Renal cortex interstitium (tissue), 11 donors: ENCODE measurements around the gene MIP. TPM values are rescaled to one million over a fixed set of nuclear protein-coding genes. Genes with fewer than 3 reads are reported as not detected.
A peak's percentile ranks its signal among the peaks of the same experiment; 100 is the strongest.
"Not testable (repeated sequence)": the region's sequence is repeated elsewhere in the genome, so short reads cannot be mapped to it uniquely, and the experiment has no call there.

Source experiments
- DNase-seq, 11 donors: peaks; one replicate each; pipeline ENCODE4 v3.0.0-alpha.2; 2013; ENCODE audit warnings: low read depth in 9 of 11, low spot score in 4 of 11; ENCODE audit errors: extremely low read depth in 1 of 11
- polyA plus RNA-seq, 3 donors: library from polyadenylated mRNA; unstranded; fragments of 120-200 nt; gene quantifications; one replicate each; pipeline ENCODE4 v1.2.1, GENCODE V29; 2013; ENCODE audit not compliant: insufficient read length in 3 of 3

Gene MIP
- polyA plus RNA-seq, 3 donors, result 0.26 to 0.40 (median 0.38) TPM

DNA sequence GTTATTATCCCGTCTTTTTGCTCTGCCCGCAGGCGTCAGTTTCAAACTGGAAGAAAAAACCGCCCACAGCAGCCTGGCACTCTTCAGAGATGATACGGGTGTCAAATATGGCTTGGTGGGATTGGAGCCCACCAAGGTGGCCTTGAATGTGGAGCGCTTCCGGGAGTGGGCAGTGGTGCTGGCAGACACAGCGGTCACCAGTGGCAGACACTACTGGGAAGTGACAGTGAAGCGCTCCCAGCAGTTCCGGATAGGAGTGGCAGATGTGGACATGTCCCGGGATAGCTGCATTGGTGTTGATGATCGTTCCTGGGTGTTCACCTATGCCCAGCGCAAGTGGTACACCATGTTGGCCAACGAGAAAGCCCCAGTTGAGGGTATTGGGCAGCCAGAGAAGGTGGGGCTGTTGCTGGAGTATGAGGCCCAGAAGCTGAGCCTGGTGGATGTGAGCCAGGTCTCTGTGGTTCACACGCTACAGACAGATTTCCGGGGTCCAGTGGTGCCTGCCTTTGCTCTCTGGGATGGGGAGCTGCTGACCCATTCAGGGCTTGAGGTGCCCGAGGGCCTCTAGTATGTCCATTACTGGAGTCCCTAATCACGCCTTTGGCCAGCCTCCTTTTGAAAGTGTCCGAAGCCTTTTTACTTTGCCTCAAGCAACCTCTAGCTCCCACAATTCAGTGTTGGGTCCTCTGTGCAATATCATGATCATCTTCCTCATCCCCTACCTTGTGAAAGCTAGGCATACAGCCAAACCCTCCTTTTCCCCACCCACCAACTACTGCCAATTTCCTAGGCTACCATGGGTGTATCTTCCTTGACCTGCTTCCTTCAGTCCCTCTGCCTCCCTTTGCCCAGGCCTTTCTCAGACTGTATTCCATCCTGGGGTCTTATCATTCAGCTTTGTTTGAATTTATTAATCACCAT, 14.8 kb upstream of the MIP start:
- DNase-seq, result no peak

DNA sequence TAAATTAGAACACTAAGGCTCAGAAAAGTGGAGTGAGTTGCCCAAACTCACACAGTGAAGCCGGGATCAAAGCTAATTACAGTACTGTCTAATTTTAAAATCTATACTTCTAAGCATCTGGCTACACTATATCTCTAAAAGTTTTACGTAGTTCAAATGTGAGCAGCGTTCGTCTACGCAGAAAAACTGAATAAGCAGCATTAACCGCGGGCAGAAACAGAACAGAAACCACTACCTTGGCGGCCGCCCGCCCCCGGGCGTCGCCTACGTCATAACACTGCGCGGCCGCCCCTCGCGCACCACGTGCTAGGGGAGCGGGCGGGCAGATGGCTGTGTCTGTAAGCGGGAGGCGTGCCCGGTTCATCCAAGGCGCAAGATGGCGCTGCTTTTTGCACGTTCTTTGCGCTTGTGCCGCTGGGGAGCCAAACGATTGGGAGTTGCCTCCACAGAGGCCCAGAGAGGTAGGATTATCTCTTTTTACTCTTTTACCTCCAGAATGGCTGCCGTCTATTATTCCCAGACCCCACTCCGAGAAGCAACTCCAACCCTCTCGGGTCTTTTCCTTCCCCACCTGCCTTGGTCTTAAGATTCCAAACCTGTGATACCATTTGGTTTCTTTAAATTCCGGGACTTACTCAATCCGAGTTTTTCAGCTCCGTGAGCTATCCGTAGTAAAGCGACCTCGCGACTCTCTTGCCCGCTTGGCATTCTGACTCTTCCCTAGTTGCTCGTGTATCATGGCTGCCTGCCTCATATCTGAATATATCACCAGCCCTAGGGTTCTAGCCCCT, 14.0 kb upstream of the MIP start, which contains the start of gene SPRYD4:
Gene SPRYD4, plus strand, starts transcription at position 363 of the 791 bp plus-strand sequence. Its CDS starts 14 bp downstream, at position 377.
- DNase-seq, result peak; percentile 76 to 91 (median 88)

DNA sequence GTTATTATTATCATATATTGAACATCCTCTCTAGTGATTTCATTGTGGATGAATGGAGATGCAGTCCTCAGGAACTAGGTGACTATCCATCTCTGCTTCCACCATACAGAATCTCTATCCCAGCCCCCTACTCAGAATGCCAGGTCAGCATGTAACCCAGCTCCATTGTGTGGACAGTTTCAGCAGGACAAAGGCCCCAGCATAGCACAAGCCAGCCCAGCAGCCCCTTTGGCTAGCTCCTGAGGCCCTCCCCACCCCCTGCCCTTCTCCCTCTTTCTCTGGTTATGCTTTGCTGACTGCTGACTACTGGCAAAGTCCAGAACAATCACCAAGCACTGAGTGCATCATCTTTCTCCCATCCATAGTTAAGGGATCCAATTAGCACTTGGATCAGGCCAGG, 8.1 kb upstream of the MIP start:
- no peak for DNase-seq

DNA sequence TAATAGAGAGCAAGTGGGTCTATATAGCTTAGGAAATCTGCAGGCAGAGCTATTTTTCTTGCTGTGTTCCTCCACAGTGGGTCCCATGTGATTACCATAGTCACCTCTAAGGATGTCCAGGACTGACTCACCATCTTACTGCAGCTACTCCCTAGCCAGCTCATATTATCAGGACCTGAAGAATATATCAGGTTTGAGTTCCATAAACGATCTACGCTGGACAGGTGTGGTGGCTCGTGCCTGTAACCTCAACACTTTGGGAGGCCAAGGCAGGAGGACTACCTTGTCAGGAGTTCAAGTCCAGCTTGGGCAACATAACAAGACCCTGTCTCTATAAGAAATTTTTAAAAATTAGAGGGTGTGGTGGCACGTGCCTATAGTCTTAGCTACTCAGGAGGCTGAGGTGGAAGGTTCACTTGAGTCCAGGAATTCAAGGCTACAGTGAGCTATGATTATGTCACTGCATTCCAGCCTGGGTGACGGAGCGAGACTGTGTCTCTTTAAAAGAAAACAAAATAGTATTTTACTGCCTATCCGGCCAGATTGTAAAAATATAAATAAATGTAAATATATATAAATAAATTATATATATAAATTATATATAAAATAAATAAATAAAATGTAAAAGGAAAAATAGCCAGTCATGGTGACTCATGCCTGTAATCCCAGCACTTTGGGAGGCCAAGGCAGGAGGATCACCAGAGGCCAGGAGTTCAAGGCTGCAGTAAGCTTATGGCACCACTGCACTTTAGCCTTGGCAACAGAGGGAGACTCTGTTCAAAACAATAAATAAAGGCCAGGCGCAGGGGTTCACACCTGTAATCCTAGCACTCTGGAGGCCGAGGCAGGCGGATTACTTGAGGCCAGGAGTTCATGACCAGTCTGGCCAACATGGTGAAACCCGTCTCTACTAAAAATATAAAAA, 7.0 kb upstream of the MIP start:
- DNase-seq, result no peak

DNA sequence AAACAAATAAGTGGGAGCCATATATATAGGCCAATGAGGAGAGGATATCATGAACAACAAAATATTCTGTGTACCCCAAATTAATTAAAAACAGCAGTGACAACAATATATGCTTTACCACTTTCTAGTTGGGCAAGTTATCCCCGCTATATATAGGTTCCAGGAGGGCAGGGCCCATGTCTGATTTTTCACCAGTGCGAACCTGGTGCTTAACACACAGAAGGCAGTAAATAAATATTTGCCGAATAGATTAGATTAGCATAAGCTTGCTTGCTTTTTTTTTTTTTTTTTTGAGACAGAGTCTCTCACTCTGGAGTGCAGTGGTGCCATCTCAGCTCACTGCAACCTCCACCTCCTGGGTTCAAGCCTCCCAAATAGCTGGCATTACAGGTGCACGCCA, 3.4 kb upstream of the MIP start:
- DNase-seq, result no peak

DNA sequence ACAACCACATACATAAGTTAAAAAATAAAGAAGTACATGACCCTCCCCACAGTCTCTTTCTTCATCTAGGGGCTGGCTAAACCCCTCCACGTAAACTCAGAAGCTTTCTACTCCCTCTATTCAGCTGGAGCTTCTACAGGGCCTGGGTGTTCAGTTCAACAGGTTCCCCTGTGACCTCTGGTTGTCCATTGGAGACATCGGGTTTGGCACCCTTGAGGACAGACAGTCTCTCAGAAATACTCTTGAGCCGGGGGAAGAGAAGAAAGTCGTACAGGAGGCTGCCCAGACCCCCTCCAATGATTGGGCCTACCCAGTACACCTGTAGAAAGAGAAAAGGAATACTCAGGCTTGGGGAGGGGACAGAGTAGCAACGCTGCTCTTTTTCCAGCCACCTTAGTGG, 3.3 kb downstream of the MIP start:
- DNase-seq, result no peak

DNA sequence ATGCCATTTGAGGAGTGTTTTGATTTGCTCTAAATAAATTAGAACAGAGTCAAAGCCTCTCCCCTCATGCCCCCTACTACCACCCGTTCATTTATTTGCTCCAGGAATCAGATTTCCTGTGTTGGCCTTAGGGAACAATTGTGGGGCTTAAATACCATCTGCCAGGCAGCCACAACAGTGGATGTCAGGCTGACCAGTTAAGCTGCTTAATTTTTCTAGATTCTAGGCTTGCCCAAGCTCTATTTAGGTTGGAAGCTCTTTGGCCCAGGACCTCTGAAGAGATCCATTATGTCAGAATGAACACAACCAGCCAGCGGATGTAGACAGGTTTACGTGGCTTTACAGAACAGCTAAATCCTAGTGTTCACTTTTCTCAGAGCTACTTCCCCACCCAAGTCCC, 4.2 kb downstream of the MIP start:
- DNase-seq, result no peak

DNA sequence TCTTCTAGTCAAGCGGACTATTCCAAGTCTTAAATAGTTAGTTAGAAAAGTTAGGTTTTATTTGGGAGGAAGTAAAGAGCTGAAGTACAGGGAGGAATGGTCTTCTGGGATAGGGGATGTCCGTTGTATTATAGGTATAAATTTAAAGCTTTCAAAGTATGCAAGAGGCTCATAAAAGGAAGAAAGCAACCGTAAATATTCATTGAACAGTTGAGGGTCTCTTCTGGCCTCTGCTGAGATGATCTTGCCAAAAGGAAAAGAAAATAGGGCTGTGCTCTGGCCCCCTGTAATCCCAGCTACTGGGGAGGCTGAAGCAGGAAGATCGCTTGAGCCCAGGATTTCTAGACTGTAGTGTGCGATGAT, 4.9 kb downstream of the MIP start:
- DNase-seq, result no peak

DNA sequence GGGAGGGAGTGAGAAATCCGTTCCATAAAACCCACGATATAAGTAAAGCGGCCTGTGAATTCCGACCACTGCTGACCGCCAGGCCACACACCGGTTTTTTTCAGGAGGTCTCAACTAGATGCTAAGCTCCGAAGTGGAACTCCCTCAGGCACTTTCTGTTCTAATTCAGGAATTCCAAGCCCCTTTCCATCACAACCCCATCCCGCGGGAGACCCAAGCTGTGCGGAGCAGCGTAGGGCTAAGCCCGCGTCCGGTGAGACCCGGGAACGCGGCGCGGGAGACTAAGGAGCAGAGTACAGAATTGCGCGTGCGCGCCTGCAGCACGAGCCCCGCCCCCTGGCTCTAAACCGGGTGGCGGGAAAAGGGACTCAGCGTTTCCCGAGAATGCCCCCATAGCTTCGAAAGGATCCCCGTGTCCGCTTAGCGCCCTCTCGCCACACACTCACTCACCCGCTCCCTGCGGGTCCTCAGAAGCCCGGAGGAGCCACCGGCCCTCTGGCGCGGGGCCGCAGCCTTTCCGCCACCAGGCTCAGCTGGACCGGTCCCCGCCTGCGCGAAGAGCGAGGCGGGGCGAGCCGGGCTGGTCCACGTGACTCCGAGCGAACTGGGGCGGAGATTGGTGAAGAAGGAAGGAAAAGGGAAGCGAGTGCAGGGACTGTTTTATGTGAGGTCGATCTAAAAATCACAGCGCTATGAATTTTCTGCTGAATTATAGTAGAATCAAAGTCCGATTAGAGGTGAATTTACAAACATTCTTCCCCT, 5.4 kb downstream of the MIP start, which contains the start of gene TIMELESS:
Gene TIMELESS, minus strand, starts transcription at position 567 of the 762 bp plus-strand sequence. CDS start 15,256 bp downstream, outside the sequence.
- DNase-seq, result peak; percentile 80 to 90 (median 87)

DNA sequence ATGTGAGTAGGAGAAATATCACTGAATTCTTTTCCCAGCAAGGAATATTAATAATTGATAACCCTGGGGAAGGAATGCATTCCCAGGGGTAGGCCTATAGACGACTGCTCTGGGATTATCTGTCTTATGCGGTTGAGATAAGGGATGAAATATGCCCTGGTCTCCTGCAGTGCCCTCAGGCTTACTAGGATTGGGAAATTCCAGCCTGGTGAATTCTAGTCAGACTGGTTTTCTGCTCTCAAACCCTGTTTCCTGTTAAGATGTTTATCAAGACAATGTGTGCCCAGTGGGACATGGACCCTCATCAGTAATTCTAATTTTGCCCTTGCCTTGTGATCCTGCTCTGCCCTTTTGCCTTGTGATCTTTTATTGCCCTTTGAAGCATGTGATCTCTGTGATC, 11.2 kb downstream of the MIP start:
- not testable (repeated sequence) for DNase-seq

DNA sequence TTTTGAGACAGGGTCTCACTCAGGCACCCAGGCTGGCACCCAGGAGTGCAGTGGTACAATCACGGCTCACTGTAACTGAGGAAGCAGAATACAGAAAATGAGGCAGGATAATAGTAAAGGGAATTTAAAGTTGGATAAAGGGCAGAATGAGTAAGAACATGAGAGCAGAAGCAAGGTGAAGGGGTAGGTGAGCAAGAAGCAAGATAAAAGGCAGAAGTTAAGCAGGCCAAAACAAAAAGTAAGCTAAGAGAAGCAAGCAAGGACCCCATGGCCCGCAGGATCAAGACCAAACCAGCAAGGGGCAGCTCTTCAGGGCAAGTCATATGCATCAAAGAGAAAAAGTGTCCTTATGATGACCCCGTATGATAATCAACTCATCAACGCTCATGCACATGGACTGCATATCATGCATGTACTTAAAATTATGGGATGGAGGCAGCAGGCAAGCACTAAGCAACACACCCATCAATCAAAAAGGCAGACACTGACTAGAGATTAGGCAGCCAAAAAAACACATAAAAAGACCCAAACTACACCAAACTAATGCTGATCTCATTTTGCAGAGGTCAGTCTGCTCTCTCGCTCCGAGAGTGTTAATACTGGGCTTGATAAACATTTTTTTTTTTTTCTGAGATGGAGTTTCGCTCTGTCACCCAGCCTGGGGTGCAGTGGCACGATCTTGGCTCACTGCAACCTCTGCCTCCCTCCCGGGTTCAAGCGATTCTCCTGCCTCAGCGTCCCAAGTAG, 16.9 kb downstream of the MIP start:
- DNase-seq, result no peak

DNA sequence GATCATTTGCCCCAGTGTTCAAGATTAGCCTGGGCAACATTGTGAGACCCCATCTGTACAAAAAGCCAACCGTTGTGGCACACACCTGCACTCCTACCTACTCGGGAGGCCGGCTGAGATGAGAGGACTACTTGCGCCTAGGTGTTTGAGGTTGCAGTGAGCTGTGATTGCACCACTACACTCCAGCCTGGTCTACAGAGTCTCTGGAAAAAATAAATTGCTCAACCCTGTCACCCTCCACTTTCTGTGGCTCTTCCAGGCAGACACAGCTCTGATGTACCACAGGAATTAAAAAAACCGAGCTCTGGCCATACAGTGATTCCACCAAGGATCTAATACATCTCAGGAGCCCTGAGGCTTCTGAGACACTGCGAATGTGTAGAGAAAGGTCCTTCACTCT, 19.6 kb downstream of the MIP start:
- DNase-seq, result no peak

DNA sequence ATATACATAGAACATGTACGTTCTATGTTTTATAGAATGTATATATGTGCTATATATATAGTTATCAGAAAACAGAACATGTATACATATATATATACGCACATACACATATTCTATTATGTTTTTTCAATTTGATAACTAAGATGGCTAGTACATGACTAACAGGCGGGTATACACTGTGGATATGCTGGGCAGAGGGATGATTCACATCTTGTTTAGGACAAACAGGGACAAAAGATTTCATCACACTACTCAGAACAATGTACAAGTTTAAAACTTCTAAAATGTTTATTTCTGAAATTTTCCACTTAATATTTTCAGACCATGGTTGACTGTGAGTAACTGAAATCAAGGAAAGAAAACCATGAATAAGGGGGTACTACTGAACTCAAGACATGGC, 22.6 kb downstream of the MIP start:
- no peak for DNase-seq

DNA sequence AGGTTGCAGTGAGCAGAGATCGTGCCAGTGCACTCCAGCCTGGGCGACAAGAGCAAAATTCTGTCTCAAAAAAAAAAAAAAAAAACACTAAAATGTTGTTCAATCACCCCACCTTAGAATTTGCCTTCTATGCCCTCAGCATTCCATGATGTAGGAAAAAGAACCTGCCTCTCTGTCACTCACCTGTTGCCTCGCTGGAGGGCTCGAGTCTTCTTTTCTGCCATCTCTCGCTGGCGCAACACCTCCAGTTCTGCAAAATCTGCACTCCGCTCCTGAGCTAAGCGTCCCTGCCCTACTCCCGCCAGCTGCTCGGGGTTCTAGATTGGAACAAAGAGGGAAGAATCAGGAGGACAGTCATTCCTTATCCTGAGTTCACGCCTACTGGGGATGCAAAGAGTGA, 23.2 kb downstream of the MIP start:
- DNase-seq, result no peak

DNA sequence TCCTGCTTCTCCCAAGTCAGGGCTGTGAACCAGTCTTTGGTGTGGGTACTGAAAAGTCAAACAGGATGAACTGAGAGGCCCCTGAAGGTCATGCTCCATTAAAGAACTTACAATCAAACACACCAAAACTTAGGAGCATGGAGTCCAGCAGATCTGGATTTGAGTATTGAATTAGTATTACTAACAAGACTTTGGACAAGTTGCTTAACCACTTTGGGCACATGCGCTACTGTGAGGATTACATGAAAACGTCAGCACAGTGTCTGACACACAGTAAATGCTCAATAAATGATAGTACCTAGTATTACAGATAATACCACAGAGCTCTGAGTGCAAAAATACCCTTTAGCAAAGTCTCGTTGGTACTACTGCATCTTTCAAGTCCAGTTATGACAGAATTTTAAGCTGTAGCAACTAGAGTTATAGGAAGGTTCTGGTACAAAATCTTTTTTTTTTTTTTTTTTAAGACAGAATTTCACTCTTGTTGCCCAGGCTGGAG, 28.5 kb downstream of the MIP start:
- DNase-seq, result no peak

DNA sequence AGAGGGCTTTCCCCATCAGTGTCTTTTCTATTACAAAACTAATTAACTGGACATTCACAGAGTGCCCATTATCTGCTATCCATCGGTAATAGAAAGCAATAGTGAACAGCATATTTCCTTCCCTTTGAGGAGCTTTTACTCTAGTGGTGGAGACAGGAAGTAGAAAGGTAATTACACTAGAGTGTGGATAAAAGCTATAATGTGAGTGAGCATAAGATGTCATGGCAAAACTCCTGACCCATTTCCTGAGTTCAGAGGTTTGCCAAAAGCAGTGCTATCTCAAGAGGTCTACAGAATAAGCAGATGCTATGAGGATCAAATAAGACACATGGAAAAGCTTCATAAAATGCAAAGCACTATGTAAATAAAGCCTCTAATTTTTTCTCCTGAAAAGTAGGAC, 29.3 kb downstream of the MIP start:
- DNase-seq, result no peak

DNA sequence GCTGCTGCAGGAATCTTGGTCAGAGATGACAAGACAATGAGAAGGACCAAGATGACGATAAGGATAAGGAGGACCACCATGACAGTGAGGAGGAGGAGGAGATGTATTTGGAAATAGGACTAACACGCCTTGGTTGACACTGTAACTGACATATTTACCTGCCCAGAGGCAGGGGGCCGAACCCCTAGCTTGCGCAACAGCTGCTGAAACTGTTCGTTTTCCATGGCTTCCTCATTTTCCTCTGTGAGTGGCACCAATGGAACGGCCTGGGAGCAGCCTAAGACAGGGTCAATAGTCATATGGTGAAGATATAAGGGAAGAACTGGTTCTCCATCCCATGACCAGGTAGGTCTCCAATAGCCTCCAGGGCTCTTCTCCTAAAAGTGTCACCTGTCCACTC, 34.0 kb downstream of the MIP start:
- DNase-seq, result no peak

DNA sequence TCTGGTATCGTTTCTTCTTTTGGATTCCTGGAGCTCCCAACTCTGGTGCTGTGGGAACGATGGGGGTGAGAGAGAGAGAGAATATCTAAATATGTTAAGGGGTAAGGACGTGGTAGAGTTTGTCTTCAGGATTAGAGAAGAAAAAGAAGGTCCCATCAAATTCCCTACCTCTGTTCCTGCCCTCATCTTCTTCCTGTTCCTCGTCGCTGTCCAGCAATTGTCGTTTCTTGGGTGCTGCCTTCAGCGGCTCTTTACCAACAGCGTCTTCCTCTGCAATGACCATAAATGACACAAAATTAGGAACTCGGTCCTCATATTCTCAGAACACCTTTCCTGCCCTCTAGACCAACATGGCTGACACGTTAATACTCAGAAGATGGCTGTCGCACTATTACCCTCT, 36.7 kb downstream of the MIP start:
- no peak for DNase-seq
